HEK293T (cell line): ENCODE data around the gene CLCNKB.

ENCODE experiments used
- ARNT ChIP-seq: fragments of 450-650 bp; IDR thresholded peaks from 2 replicates; pipeline ENCODE4 v1.6.1; 2017; ENCODE audit warnings: mild to moderate bottlenecking
- ELF4 ChIP-seq: fragments of 450-650 bp; IDR thresholded peaks from 2 replicates; pipeline ENCODE4 v1.6.1; 2017; ENCODE audit warnings: antibody characterized with exemption
- FOXK2 ChIP-seq: fragments of 450-650 bp; IDR thresholded peaks from 2 replicates; pipeline ENCODE4 v1.6.1; 2016; ENCODE audit warnings: mild to moderate bottlenecking
- FOXM1 ChIP-seq: fragments of 450-650 bp; IDR thresholded peaks from 2 replicates; pipeline ENCODE4 v1.6.1; 2017; ENCODE audit warnings: mild to moderate bottlenecking, borderline replicate concordance
- HDGF ChIP-seq: fragments of 450-650 bp; IDR thresholded peaks from 2 replicates; pipeline ENCODE4 v1.6.1; 2017; ENCODE audit warnings: antibody characterized with exemption, borderline replicate concordance
- SUZ12 ChIP-seq: fragments of 450-650 bp; IDR thresholded peaks from 2 replicates; pipeline ENCODE4 v1.6.1; 2016; ENCODE audit warnings: mild to moderate bottlenecking

DNA sequence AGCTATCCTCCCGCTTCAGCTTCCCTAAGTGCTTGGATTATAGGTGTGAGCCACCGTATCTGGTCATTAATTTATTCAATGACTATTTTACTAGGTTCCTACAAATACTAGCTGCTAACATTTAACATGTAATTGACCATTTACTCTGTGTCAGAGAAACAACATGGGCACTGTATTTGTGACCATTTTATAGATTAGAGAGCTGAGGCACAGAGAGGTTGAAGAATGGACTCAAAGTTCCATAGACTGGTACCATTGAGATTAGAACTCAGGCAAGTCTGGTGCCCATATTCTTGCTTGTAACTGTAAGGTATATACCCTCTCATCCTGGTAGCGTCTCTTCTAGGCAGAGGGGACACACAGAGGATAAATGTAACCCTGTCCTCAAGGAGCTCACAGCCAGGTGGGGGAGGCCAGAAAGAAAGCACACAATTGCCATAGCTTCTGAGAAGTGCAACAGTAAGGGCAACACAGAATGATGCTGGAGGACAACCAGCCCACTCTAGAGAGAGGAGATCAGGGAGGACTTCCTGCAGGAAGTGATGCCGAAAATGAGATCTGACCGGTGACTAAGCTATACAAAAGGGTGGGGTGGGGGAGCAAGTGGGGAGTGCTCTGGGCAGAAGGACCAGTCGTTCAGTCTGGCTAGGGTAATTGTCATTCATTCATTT, 35.8 kb upstream of the CLCNKB start:
- TF ChIP-seq HDGF (no peak), FOXM1 (no peak), ELF4 (no peak), ARNT (no peak), FOXK2 (no peak), SUZ12 (no peak)
